OCI-LY1 (cell line): ENCODE measurements around the gene ZSCAN26.

Experiments
- H2AFZ ChIP-seq: fragments of 200-600 bp; sonication (generic), shearing (Covaris generic); 2 replicates; pipeline ENCODE4 v1.6.0; 2014; ENCODE audit warnings: antibody characterized with exemption, mild to moderate bottlenecking, low read length
- H3F3A ChIP-seq: fragments of 200-600 bp; sonication (generic), shearing (Covaris generic); 2 replicates; pipeline ENCODE4 v1.6.0; 2014; ENCODE audit warnings: mild to moderate bottlenecking, antibody characterized with exemption, low read length, moderate library complexity; ENCODE audit not compliant: insufficient read depth
- H3K27ac ChIP-seq: fragments of 200-600 bp; sonication (generic); 2 replicates; pipeline ENCODE4 v1.5.1; 2014; ENCODE audit warnings: low read length, mixed run types, mild to moderate bottlenecking, low read depth; ENCODE audit not compliant: poor library complexity, severe bottlenecking
- H3K27me3 ChIP-seq: fragments of 200-600 bp; sonication (generic); 2 replicates; pipeline ENCODE4 v1.6.0; 2014; ENCODE audit warnings: antibody characterized with exemption, mild to moderate bottlenecking, low read length, moderate library complexity; ENCODE audit not compliant: insufficient read depth
- H3K36me3 ChIP-seq: fragments of 200-600 bp; sonication (generic); 2 replicates; pipeline ENCODE4 v1.6.1; 2014; ENCODE audit warnings: mild to moderate bottlenecking, antibody characterized with exemption, low read length, moderate library complexity, mixed read lengths; ENCODE audit not compliant: insufficient read depth
- H3K4me1 ChIP-seq: fragments of 200-600 bp; sonication (generic); 2 replicates; pipeline ENCODE4 v1.5.1; 2014; ENCODE audit warnings: mild to moderate bottlenecking, low read length, moderate library complexity; ENCODE audit not compliant: insufficient read depth, severe bottlenecking
- H3K4me2 ChIP-seq: fragments of 200-600 bp; sonication (generic), shearing (Covaris generic); 2 replicates; pipeline ENCODE4 v1.6.1; 2014; ENCODE audit warnings: low read length
- H3K4me3 ChIP-seq: fragments of 200-600 bp; sonication (generic); 2 replicates; pipeline ENCODE4 v1.5.1; 2014; ENCODE audit warnings: low read length, low read depth, mild to moderate bottlenecking, mixed read lengths; ENCODE audit not compliant: poor library complexity, severe bottlenecking
- H3K79me2 ChIP-seq: fragments of 200-600 bp; shearing (Covaris generic); 2 replicates; pipeline ENCODE4 v1.6.1; 2016; ENCODE audit warnings: mixed run types, low read length, mixed read lengths; ENCODE audit not compliant: insufficient read depth
- H3K9ac ChIP-seq: fragments of 200-600 bp; sonication (generic), shearing (Covaris generic); 2 replicates; pipeline ENCODE4 v1.6.1; 2014; ENCODE audit warnings: mild to moderate bottlenecking, low read length, mixed read lengths
- H3K9me2 ChIP-seq: fragments of 200-600 bp; sonication (generic), shearing (Covaris generic); 2 replicates; pipeline ENCODE4 v1.6.1; 2014; ENCODE audit warnings: low read depth, mild to moderate bottlenecking, low read length, mixed read lengths
- H3K9me3 ChIP-seq: fragments of 200-600 bp; shearing (Covaris generic); 2 replicates; pipeline ENCODE4 v1.6.1; 2014; ENCODE audit warnings: low read length, mixed read lengths
- H4K20me1 ChIP-seq: fragments of 200-600 bp; sonication (generic), shearing (Covaris generic); 2 replicates; pipeline ENCODE4 v1.6.0; 2016; ENCODE audit warnings: mild to moderate bottlenecking, low read length; ENCODE audit not compliant: insufficient read depth
- EZH2 ChIP-seq: fragments of 200-600 bp; sonication (generic), shearing (Covaris generic); IDR thresholded peaks from 2 replicates; pipeline ENCODE4 v1.8.0; 2017; ENCODE audit warnings: borderline replicate concordance, mixed run types, mild to moderate bottlenecking, antibody characterized with exemption, low read length, moderate library complexity, mixed read lengths
- TF ChIP-seq, protein P1 (sequence below): fragments of 200-600 bp; sonication (generic), shearing (Covaris generic); IDR thresholded peaks from 2 replicates; pipeline ENCODE4 v1.5.1; 2017; ENCODE audit warnings: mild to moderate bottlenecking, antibody characterized with exemption, low read length, moderate library complexity, mixed read lengths

ZSCAN26 gene

DNA sequence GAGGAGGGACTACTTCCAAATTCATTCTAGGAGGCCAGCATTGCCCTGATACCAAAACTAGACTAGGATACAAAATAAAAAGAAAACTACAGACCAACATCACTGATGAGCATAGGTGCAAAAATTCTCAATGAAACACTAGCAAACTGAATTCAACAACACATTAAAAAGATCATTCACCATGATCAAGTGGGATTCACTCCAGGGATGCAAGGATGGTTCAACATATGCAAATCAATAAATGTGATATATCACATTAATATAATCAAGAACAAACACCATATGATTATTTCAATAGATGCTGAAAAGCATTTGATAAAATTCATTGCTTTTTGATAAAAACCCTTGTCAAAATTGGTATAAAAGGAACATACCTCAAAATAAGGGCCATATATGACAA lies 24.6 kb downstream of the ZSCAN26 start:
- no peaks in the 10 kb centered on the region for H3K9me3 ChIP-seq
- peaks cover 8% of the 10 kb centered on the region for H3K36me3 ChIP-seq
- no peak overlapping the region for H3K4me2 ChIP-seq
- no peak overlapping the region for H2AFZ ChIP-seq
- no peak overlapping the region for H3K9ac ChIP-seq
- no peaks in the 10 kb centered on the region for H3F3A ChIP-seq
- H3K9me2 ChIP-seq: no peaks in the 10 kb centered on the region
- no peaks in the 10 kb centered on the region for H3K27me3 ChIP-seq
- H3K27ac ChIP-seq: no peak overlapping the region
- TF ChIP-seq, protein P1, sequence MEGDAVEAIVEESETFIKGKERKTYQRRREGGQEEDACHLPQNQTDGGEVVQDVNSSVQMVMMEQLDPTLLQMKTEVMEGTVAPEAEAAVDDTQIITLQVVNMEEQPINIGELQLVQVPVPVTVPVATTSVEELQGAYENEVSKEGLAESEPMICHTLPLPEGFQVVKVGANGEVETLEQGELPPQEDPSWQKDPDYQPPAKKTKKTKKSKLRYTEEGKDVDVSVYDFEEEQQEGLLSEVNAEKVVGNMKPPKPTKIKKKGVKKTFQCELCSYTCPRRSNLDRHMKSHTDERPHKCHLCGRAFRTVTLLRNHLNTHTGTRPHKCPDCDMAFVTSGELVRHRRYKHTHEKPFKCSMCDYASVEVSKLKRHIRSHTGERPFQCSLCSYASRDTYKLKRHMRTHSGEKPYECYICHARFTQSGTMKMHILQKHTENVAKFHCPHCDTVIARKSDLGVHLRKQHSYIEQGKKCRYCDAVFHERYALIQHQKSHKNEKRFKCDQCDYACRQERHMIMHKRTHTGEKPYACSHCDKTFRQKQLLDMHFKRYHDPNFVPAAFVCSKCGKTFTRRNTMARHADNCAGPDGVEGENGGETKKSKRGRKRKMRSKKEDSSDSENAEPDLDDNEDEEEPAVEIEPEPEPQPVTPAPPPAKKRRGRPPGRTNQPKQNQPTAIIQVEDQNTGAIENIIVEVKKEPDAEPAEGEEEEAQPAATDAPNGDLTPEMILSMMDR: no peak
- no peak for TF ChIP-seq EZH2
- H3K79me2 ChIP-seq: no peaks in the 10 kb centered on the region
- no peak overlapping the region for H3K4me3 ChIP-seq
- no peaks in the 10 kb centered on the region for H4K20me1 ChIP-seq
- H3K4me1 ChIP-seq: no peaks in the 10 kb centered on the region

DNA sequence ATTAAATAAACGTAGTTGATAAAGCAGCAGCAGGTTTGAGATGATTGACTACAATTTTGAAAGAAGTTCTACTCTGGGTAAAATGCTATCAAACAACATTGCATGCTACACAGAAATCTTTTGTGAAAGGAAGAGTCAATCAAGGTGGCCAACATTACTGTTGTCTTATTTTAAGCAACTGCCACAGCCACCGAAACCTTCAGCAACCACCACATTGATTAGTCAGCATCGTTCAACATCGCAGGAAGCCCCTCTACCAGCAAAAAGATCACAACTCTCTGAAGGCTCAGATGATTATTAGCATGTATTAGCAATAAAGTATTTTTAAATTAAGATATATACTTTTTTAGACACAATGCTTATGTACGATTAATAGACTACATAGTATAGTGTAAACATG lies 28.4 kb downstream of the ZSCAN26 start:
- Histone ChIP-seq H3K4me2 (no peak overlapping the region), H3K27ac (no peak overlapping the region), H3K9ac (no peak overlapping the region), H3K79me2 (no peaks in the 10 kb centered on the region), H3K36me3 (no peaks in the 10 kb centered on the region), H2AFZ (no peak overlapping the region), H3K9me3 (no peaks in the 10 kb centered on the region), H3K4me1 (no peaks in the 10 kb centered on the region), H4K20me1 (no peaks in the 10 kb centered on the region), H3F3A (no peaks in the 10 kb centered on the region), H3K9me2 (no peaks in the 10 kb centered on the region), H3K4me3 (no peak overlapping the region), H3K27me3 (no peaks in the 10 kb centered on the region)
- no peak for TF ChIP-seq EZH2
- TF ChIP-seq, protein P1: no peak

DNA sequence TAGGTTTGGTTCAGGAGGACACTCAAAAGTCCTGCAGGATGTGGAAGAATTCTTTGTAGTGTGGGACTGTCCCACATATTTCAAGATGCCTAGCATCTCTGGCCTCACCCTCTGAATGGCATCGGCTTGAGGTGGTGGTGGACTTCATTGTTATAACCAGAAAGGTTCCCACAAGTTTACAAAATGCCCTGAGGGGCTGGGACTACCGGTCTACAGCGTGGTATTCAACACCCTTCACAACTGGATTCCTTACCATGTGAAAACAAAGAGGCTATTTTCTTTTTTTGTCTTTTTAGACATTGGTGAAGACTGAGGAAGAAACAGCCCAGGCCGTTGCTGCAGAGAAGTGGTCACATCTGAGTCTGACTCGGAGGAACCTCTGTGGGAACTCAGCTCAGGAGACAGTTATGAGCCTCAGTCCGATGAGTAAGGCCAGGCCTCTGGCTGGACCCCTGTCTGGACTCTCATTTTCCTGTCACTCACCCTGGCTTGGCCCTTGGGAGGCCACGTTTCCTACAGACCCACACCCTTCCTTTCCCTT lies 29.6 kb downstream of the ZSCAN26 start:
- no peak overlapping the region for H3K4me3 ChIP-seq
- no peaks in the 10 kb centered on the region for H3K36me3 ChIP-seq
- no peaks in the 10 kb centered on the region for H3K79me2 ChIP-seq
- no peak overlapping the region for H3K9ac ChIP-seq
- no peaks in the 10 kb centered on the region for H3F3A ChIP-seq
- no peak for TF ChIP-seq EZH2
- TF ChIP-seq, protein P1: no peak
- H3K9me2 ChIP-seq: no peaks in the 10 kb centered on the region
- no peaks in the 10 kb centered on the region for H4K20me1 ChIP-seq
- H3K4me1 ChIP-seq: no peaks in the 10 kb centered on the region
- H2AFZ ChIP-seq: no peak overlapping the region
- H3K9me3 ChIP-seq: no peaks in the 10 kb centered on the region
- H3K27ac ChIP-seq: no peak overlapping the region
- H3K4me2 ChIP-seq: no peak overlapping the region
- no peaks in the 10 kb centered on the region for H3K27me3 ChIP-seq
